Memory B cell (primary cell): Measurements from ENCODE around the gene MYO18A.

Experiments
- ATAC-seq: fragments of 150-1000 bp; cut with Tn5 transposase; 2 replicates; pipeline ENCODE4 v1.10.0; 2021; ENCODE audit warnings: low read depth, mild to moderate bottlenecking, moderate library complexity
- DNase-seq, 2 donors: peaks; one replicate each; pipeline ENCODE4 v3.0.0; 2022; ENCODE audit warnings: low spot score in 2 of 2
- H3K27ac Mint-ChIP-seq: one replicate; pipeline ENCODE4 v1.8.0; 2022; ENCODE audit warnings: mild to moderate bottlenecking, moderate library complexity, mixed read lengths
- H3K27me3 Mint-ChIP-seq: one replicate; pipeline ENCODE4 v1.8.0; 2022; ENCODE audit warnings: mixed read lengths
- H3K36me3 Mint-ChIP-seq: one replicate; pipeline ENCODE4 v1.8.0; 2022; ENCODE audit warnings: mild to moderate bottlenecking, mixed read lengths
- H3K4me1 Mint-ChIP-seq: one replicate; pipeline ENCODE4 v1.8.0; 2022; ENCODE audit warnings: mixed read lengths
- H3K4me3 Mint-ChIP-seq: one replicate; pipeline ENCODE4 v1.8.0; 2022; ENCODE audit warnings: mild to moderate bottlenecking, moderate library complexity, mixed read lengths
- H3K9me3 Mint-ChIP-seq: one replicate; pipeline ENCODE4 v1.8.0; 2022; ENCODE audit warnings: mixed read lengths

MYO18A gene

GRCh38 chr17:29078183-29079045, 101.8 kb downstream of the MYO18A start:
- DNase-seq (no peak), ATAC-seq (no peak)
- Mint-ChIP-seq H3K27me3 (no peaks in the 10 kb centered on the region), H3K4me3 (no peak overlapping the region), H3K27ac (no peak overlapping the region), H3K4me1 (peaks cover 2% of the 10 kb centered on the region), H3K9me3 (no peaks in the 10 kb centered on the region), H3K36me3 (peaks cover 13% of the 10 kb centered on the region)

GRCh38 chr17:29077320-29077719, 102.9 kb downstream of the MYO18A start:
- H3K4me3 Mint-ChIP-seq, result no peak overlapping the region
- ATAC-seq, result no peak

GRCh38 chr17:29076722-29077121, 103.5 kb downstream of the MYO18A start:
- Mint-ChIP-seq H3K27ac (no peak overlapping the region), H3K27me3 (no peaks in the 10 kb centered on the region), H3K4me1 (peaks cover 2% of the 10 kb centered on the region), H3K9me3 (no peaks in the 10 kb centered on the region), H3K36me3 (peaks cover 9% of the 10 kb centered on the region), H3K4me3 (no peak overlapping the region)
- DNase-seq (no peak), ATAC-seq (no peak)

More at GRCh38 chr17:29077320-29077719, 102.9 kb downstream of the MYO18A start:
- peaks cover 2% of the 10 kb centered on the region for H3K4me1 Mint-ChIP-seq
- DNase-seq, result no peak
- H3K27ac Mint-ChIP-seq, result no peak overlapping the region
- H3K36me3 Mint-ChIP-seq, result peaks cover 11% of the 10 kb centered on the region
- H3K9me3 Mint-ChIP-seq, result no peaks in the 10 kb centered on the region
- no peaks in the 10 kb centered on the region for H3K27me3 Mint-ChIP-seq

GRCh38 chr17:29076087-29076486, 104.1 kb downstream of the MYO18A start:
- peaks cover 2% of the 10 kb centered on the region for H3K4me1 Mint-ChIP-seq
- H3K4me3 Mint-ChIP-seq, result no peak overlapping the region
- H3K9me3 Mint-ChIP-seq, result no peaks in the 10 kb centered on the region
- DNase-seq, result no peak
- no peak overlapping the region for H3K27ac Mint-ChIP-seq
- H3K36me3 Mint-ChIP-seq, result peaks cover 3% of the 10 kb centered on the region
- H3K27me3 Mint-ChIP-seq, result no peaks in the 10 kb centered on the region
- ATAC-seq, result no peak

- H3K27ac Mint-ChIP-seq, result no peak overlapping the region
- DNase-seq (no peak), ATAC-seq (no peak)
- H3K9me3 Mint-ChIP-seq, result no peaks in the 10 kb centered on the region
- no peaks in the 10 kb centered on the region for H3K27me3 Mint-ChIP-seq
- no peak overlapping the region for H3K4me3 Mint-ChIP-seq
- H3K4me1 Mint-ChIP-seq, result peaks cover 2% of the 10 kb centered on the region
- H3K36me3 Mint-ChIP-seq, result peaks cover 2% of the 10 kb centered on the region
Observed at GRCh38 chr17:29074488-29074887, 105.7 kb downstream of the MYO18A start.

GRCh38 chr17:29073520-29073919, 106.7 kb downstream of the MYO18A start:
- no peaks in the 10 kb centered on the region for H3K9me3 Mint-ChIP-seq
- H3K27ac Mint-ChIP-seq, result peak overlapping the region; percentile 36
- peaks cover 2% of the 10 kb centered on the region for H3K4me1 Mint-ChIP-seq
- H3K4me3 Mint-ChIP-seq, result no peak overlapping the region
- no peaks in the 10 kb centered on the region for H3K27me3 Mint-ChIP-seq
- H3K36me3 Mint-ChIP-seq, result peaks cover 4% of the 10 kb centered on the region
- ATAC-seq (no peak), DNase-seq (no peak)

- ATAC-seq (no peak), DNase-seq (no peak)
- Mint-ChIP-seq H3K4me1 (peaks cover 2% of the 10 kb centered on the region), H3K4me3 (no peak overlapping the region), H3K27ac (peak overlapping the region; percentile 36), H3K27me3 (no peaks in the 10 kb centered on the region), H3K36me3 (peaks cover 4% of the 10 kb centered on the region), H3K9me3 (no peaks in the 10 kb centered on the region)
Observed at GRCh38 chr17:29073045-29073444, 107.2 kb downstream of the MYO18A start.

GRCh38 chr17:29071303-29071702, 108.9 kb downstream of the MYO18A start:
- Mint-ChIP-seq H3K27me3 (no peaks in the 10 kb centered on the region), H3K9me3 (no peaks in the 10 kb centered on the region), H3K27ac (no peak overlapping the region), H3K36me3 (peaks cover 4% of the 10 kb centered on the region), H3K4me1 (no peaks in the 10 kb centered on the region), H3K4me3 (no peak overlapping the region)
- DNase-seq (no peak), ATAC-seq (no peak)

GRCh38 chr17:29070781-29071180, 109.4 kb downstream of the MYO18A start:
- Mint-ChIP-seq H3K27me3 (no peaks in the 10 kb centered on the region), H3K4me3 (no peak overlapping the region), H3K27ac (no peak overlapping the region), H3K36me3 (peaks cover 4% of the 10 kb centered on the region), H3K9me3 (no peaks in the 10 kb centered on the region), H3K4me1 (no peaks in the 10 kb centered on the region)
- no peak for ATAC-seq
- no peak for DNase-seq

GRCh38 chr17:29070308-29070707, 109.9 kb downstream of the MYO18A start:
- ATAC-seq (no peak), DNase-seq (no peak)
- Mint-ChIP-seq H3K4me3 (no peak overlapping the region), H3K36me3 (peaks cover 4% of the 10 kb centered on the region), H3K9me3 (no peaks in the 10 kb centered on the region), H3K27me3 (no peaks in the 10 kb centered on the region), H3K4me1 (no peaks in the 10 kb centered on the region), H3K27ac (no peak overlapping the region)

- Mint-ChIP-seq H3K27me3 (no peaks in the 10 kb centered on the region), H3K4me3 (no peak overlapping the region), H3K27ac (no peak overlapping the region), H3K9me3 (no peaks in the 10 kb centered on the region), H3K4me1 (no peaks in the 10 kb centered on the region), H3K36me3 (peaks cover 4% of the 10 kb centered on the region)
- no peak for DNase-seq
- no peak for ATAC-seq
Observed at GRCh38 chr17:29069526-29070041, 110.6 kb downstream of the MYO18A start.

GRCh38 chr17:29068818-29069217, 111.4 kb downstream of the MYO18A start:
- no peak for ATAC-seq
- Mint-ChIP-seq H3K4me3 (no peak overlapping the region), H3K9me3 (no peaks in the 10 kb centered on the region), H3K27ac (no peak overlapping the region), H3K4me1 (no peaks in the 10 kb centered on the region), H3K36me3 (peaks cover 4% of the 10 kb centered on the region), H3K27me3 (no peaks in the 10 kb centered on the region)
- no peak for DNase-seq

- peaks cover 4% of the 10 kb centered on the region for H3K36me3 Mint-ChIP-seq
- no peaks in the 10 kb centered on the region for H3K4me1 Mint-ChIP-seq
- no peak overlapping the region for H3K4me3 Mint-ChIP-seq
- DNase-seq (no peak), ATAC-seq (no peak)
- no peak overlapping the region for H3K27ac Mint-ChIP-seq
- H3K9me3 Mint-ChIP-seq, result no peaks in the 10 kb centered on the region
- peaks cover 2% of the 10 kb centered on the region for H3K27me3 Mint-ChIP-seq
Observed at GRCh38 chr17:29066606-29067005, 113.6 kb downstream of the MYO18A start.

GRCh38 chr17:29066047-29066446, 114.2 kb downstream of the MYO18A start:
- DNase-seq (no peak), ATAC-seq (no peak)
- no peaks in the 10 kb centered on the region for H3K9me3 Mint-ChIP-seq
- no peak overlapping the region for H3K4me3 Mint-ChIP-seq
- peaks cover 2% of the 10 kb centered on the region for H3K27me3 Mint-ChIP-seq
- H3K4me1 Mint-ChIP-seq, result no peaks in the 10 kb centered on the region
- no peak overlapping the region for H3K27ac Mint-ChIP-seq
- H3K36me3 Mint-ChIP-seq, result peaks cover 4% of the 10 kb centered on the region

GRCh38 chr17:29063992-29064391, 116.2 kb downstream of the MYO18A start:
- Mint-ChIP-seq H3K4me1 (no peaks in the 10 kb centered on the region), H3K4me3 (no peak overlapping the region), H3K27ac (no peak overlapping the region), H3K36me3 (peaks cover 2% of the 10 kb centered on the region), H3K27me3 (peaks cover 2% of the 10 kb centered on the region), H3K9me3 (no peaks in the 10 kb centered on the region)
- ATAC-seq, result no peak
- no peak for DNase-seq
